ENCODE measurements around the gene CD96. TPM values are rescaled to one million over a fixed set of nuclear protein-coding genes. Genes with fewer than 3 reads are reported as not detected.
A peak's percentile ranks its signal among the peaks of the same experiment; 100 is the strongest.

Gene CD96
- total RNA-seq, 2 donors from 2014 or later: 0.33 to 2.6 TPM

DNA sequence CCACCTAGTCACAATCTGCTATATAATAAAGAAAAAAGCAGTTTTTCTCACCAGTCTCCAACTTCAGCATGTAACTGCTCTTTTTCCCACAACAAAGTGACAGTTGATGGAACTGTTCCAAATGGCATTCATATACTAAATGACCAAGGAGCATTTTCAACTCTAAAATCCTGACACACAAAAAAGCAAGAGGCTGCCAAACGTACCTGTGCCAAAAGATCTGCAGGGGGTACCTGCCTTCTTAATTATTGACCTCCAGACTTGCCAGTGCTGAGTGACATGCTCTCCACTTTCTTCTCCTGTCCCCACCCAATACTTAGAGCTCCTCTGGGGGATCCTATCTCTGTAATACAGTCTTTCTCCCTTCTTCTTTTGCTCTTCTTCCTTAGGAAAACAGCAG lies 35.1 kb downstream of the CD96 start:
- Histone ChIP-seq H3K27me3 (peaks cover 0 to 4% of the 10 kb centered on the region in 2 donors), H3K36me3 (replicated peaks in 1 of 2; ENCODE audit: insufficient read depth in 1 of 2, low read depth in 2 of 2) (no peaks in the 10 kb centered on the region), H3K9me3 (no peaks in the 10 kb centered on the region), H3K4me3 (no peak overlapping the region), H3K4me1 (no peaks in the 10 kb centered on the region), H3K27ac (no peak overlapping the region)
- DNase-seq (no peak), ATAC-seq (no peak)
- intact Hi-C loops (cut with DNase I): no loop called here
- no peak for TF ChIP-seq POLR2A (IDR thresholded peaks at IDR 0.05)
- TF ChIP-seq, protein P1, sequence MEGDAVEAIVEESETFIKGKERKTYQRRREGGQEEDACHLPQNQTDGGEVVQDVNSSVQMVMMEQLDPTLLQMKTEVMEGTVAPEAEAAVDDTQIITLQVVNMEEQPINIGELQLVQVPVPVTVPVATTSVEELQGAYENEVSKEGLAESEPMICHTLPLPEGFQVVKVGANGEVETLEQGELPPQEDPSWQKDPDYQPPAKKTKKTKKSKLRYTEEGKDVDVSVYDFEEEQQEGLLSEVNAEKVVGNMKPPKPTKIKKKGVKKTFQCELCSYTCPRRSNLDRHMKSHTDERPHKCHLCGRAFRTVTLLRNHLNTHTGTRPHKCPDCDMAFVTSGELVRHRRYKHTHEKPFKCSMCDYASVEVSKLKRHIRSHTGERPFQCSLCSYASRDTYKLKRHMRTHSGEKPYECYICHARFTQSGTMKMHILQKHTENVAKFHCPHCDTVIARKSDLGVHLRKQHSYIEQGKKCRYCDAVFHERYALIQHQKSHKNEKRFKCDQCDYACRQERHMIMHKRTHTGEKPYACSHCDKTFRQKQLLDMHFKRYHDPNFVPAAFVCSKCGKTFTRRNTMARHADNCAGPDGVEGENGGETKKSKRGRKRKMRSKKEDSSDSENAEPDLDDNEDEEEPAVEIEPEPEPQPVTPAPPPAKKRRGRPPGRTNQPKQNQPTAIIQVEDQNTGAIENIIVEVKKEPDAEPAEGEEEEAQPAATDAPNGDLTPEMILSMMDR (IDR thresholded peaks at IDR 0.05): no peak
- WGBS, 2 donors: 7 to 9% methylated on average over 1 of the region's 1 CpG

DNA sequence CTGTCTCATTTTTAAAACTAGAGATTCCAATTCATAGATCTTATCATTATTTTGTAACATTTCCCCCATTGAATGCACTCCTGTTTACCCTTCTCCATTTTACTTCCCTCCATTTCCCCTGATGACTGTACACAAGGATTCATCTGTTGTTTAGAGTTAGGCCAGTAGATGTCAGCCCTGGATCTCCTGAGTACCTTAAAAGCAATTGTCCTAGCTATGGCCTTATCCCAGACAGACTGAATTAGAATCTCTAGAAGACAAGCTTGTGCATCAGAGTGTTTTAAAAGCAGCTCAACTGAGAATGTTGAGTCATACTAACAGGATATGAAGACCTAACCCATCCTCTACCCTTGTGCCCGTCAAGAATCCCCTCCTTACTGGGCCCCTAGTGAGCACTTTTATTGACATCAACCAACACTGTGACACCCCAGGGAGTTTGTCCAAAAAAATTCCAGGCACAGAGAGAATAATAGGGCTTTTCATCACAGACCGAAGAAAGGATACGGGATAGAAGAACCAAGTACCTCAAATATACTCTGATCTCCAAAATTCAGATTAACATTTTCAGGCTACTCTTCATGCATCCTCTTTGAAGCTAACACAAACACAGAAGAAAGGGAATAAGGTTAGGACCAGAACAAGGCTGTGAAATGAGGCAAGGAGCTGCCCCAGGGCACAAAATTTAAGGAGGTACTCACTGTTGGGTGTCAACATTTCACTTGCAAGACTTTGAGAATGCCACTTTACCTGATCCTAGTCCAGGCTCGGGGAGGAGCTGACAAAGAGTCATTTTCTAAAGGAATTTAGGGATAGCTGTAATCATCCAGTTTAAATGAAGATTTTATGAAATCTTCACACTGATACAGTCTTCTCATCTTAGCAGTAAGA lies 36.0 kb downstream of the CD96 start:
- intact Hi-C loops (cut with DNase I): no loop called here
- Histone ChIP-seq H3K4me1 (no peaks in the 10 kb centered on the region), H3K27me3 (peaks cover 0 to 4% of the 10 kb centered on the region in 2 donors), H3K4me3 (no peak overlapping the region), H3K9me3 (no peaks in the 10 kb centered on the region), H3K27ac (no peak overlapping the region), H3K36me3 (replicated peaks in 1 of 2; ENCODE audit: insufficient read depth in 1 of 2, low read depth in 2 of 2) (no peaks in the 10 kb centered on the region)
- ATAC-seq: no peak
- 75 to 83% methylated on average over 4 of the region's 4 CpGs for WGBS, 2 donors
- DNase-seq: no peak
- no peak for TF ChIP-seq POLR2A (IDR thresholded peaks at IDR 0.05)
- TF ChIP-seq, protein P1 (IDR thresholded peaks at IDR 0.05): peak in 4 of 7 experiments; percentile 18 to 26 (median 24)

DNA sequence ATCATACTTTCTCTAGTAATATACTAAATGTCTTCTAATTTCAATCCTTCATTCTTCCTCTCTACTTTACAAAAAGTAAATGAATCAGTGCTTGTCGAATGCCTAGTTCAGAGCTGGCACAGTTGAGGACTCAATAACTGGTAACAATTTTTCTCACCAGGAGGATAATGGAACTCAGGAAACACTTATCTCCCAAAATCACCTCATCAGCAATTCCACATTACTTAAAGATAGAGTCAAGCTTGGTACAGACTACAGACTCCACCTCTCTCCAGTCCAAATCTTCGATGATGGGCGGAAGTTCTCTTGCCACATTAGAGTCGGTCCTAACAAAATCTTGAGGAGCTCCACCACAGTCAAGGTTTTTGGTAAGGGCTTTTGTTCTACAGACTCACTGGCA lies 36.9 kb downstream of the CD96 start:
- 84 to 88% methylated on average over 4 of the region's 4 CpGs for whole genome bisulfite sequencing, 2 donors
- no peaks in the 10 kb centered on the region for H3K9me3 ChIP-seq
- H3K4me1 ChIP-seq: no peaks in the 10 kb centered on the region
- intact Hi-C loops (cut with DNase I): no loop called here
- no peak overlapping the region for H3K4me3 ChIP-seq
- no peak overlapping the region for H3K27ac ChIP-seq
- no peaks in the 10 kb centered on the region for H3K36me3 ChIP-seq (replicated peaks in 1 of 2; ENCODE audit: insufficient read depth in 1 of 2, low read depth in 2 of 2)
- ATAC-seq (no peak), DNase-seq (no peak)
- no peak for TF ChIP-seq POLR2A (IDR thresholded peaks at IDR 0.05)
- peaks cover 0 to 4% of the 10 kb centered on the region in 2 donors for H3K27me3 ChIP-seq

DNA sequence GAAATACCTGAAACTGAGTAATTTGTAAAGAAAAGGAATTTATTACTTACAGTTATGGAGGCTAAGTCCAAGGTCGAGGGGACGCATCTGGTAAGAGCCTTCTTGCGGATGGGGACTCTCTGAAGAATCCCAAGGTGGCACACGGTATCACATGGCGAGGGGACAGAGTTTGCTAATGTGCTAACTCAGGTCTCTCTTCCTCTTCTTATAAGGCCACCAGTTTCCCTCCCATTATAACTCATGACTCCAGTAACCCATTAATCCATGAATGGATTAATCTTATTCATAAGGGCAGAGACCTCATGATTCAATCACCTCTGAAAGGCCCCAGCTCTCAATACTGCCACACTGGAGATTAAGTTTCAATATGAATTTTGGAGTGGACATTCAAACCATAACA lies 37.5 kb downstream of the CD96 start:
- H3K4me1 ChIP-seq: no peaks in the 10 kb centered on the region
- WGBS, 2 donors: 78 to 79% methylated on average over 5 of the region's 5 CpGs
- intact Hi-C loops (cut with DNase I): no loop called here

DNA sequence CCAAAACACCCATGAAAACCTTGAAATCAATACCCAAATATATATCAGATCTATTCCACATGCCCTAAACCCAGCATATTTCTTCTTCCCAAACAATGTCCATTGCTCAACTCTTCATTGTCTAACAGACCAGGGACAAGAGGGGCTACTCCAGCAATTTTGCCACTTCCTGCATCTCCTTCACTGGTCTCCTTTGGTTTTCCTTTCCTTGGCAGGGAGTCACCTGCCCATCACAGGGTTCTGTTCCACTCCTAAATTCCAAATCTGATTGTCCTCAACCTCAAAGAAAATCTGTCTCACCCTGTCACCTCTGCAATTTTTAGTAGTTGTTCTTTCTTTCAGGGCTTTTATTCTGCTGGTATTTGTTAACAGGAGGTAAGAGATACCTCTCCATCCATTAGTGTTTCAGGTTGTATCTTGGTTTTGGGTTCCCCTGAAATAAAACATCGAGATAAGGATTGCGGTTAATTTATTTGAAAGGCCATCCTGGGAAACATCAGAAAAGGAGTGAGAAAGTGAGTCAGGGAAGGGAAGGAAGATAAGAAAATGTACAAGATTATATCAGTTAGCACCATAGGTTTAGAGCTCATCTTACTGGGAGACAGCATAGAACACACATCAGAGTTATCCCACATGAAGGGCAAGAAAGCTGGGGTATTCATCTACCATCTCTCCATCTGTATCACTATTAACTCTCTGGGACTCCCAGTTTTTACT lies 39.6 kb downstream of the CD96 start:
- Histone ChIP-seq H3K27ac (no peak overlapping the region), H3K27me3 (no peaks in the 10 kb centered on the region), H3K4me3 (no peak overlapping the region), H3K4me1 (no peaks in the 10 kb centered on the region), H3K36me3 (replicated peaks in 1 of 2; ENCODE audit: insufficient read depth in 1 of 2, low read depth in 2 of 2) (no peaks in the 10 kb centered on the region), H3K9me3 (no peaks in the 10 kb centered on the region)
- no peak for DNase-seq
- intact Hi-C loops (cut with DNase I): no loop called here
- WGBS, 2 donors: 85 to 88% methylated on average over 2 of the region's 2 CpGs
- no peak for ATAC-seq
- TF ChIP-seq, protein P1 (IDR thresholded peaks at IDR 0.05): no peak
- TF ChIP-seq POLR2A (IDR thresholded peaks at IDR 0.05): no peak

More for the DNA sequence above, 37.5 kb downstream of the CD96 start:
- ATAC-seq (no peak), DNase-seq (no peak)
- no peaks in the 10 kb centered on the region for H3K36me3 ChIP-seq (replicated peaks in 1 of 2; ENCODE audit: insufficient read depth in 1 of 2, low read depth in 2 of 2)
- H3K27me3 ChIP-seq: no peaks in the 10 kb centered on the region
- no peaks in the 10 kb centered on the region for H3K9me3 ChIP-seq
- no peak overlapping the region for H3K4me3 ChIP-seq
- TF ChIP-seq, protein P1 (IDR thresholded peaks at IDR 0.05): no peak
- no peak for TF ChIP-seq POLR2A (IDR thresholded peaks at IDR 0.05)
- H3K27ac ChIP-seq: no peak overlapping the region

Data from body of pancreas (tissue), 4 donors.